GM04503 (cell line): ENCODE measurements around the gene HMGA1.
A peak's percentile ranks its signal among the peaks of the same experiment; 100 is the strongest.
"Not testable (repeated sequence)": the region's sequence is repeated elsewhere in the genome, so short reads cannot be mapped to it uniquely, and the experiment has no call there.

Experiments
- DNase-seq: peaks from one replicate; pipeline ENCODE4 v3.0.0-alpha.2; 2012; ENCODE audit warnings: low read depth

HMGA1 gene

DNA sequence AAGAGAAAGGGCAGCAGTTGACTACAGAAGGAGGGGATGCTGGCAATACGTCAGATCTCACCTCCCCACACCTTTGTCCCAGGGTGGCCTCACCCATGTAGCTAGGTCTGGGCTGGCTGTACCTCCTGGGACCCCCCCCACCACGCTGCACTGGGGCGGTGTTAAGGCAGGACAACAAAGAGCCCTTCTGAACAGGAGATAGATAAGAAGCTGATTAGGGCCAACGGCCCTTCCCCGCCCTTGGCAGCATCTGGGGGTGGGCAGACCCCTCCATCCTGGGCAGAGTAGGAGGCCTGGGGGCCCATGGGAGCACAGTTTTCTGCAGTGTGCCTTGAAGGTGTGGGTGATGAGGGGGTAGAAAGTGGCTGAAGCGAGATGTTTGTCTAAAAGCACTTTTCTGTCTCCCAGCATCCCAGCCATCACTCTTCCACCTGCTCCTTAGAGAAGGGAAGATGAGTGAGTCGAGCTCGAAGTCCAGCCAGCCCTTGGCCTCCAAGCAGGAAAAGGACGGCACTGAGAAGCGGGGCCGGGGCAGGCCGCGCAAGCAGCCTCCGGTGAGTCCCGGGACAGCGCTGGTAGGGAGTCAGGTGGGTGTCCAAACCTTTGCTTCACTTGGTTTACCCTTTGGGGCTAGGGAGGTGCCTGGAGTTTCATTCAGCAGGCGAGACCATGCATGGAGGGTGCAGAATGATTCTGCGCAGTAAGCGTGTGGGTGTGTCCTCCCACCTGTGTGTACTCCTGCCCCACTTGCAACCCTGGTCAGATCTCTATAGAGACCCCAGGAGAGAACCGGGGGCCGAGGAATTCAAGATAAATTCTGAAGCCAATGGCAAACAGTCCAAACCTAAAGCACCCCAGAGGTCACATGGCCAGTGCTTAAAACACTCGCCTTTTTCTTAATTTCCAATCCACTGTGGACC lies 3.9 kb downstream of the HMGA1 start:
- no peak for DNase-seq

DNA sequence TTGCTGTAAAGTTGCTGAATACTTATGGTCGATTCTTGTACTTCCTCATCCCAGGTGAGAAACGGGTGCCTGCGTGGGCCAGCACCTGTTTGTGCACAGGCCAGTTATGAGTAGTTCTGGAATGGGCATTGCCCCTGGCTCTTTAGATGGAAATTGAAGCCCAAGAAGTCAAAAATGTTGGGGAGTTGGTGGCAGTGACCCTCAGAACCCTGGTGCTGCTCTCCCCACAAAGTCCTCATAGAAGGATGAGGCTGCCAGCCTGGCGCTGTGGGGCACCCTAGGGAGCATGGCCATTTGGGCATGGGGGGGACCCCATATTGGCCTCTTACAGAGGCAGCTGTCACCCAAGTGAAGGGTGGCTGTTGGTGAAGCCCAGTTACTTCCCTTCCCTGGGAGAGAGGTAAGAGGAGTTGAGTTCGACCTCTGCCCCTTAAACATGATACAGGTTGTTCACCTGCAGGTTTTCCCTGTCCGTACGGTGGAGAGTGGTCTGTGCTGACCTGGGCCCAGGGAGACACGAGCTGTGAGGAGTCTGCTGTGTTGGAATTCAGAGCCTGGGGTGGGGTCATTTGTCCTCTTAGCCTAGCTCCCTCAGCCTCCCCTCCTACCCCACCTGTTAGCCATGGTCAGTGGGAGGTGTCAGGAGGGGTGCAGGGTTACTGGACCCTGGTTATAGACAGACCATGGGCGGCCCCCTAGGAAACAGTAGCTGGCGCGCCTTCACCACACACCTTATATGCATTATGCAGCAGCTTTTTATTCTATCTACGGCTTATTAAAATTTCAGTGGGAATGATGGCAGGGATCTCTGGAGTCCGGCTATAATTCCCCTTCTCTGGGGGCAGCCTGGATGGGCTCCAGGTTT lies 4.9 kb downstream of the HMGA1 start:
- DNase-seq: no peak

DNA sequence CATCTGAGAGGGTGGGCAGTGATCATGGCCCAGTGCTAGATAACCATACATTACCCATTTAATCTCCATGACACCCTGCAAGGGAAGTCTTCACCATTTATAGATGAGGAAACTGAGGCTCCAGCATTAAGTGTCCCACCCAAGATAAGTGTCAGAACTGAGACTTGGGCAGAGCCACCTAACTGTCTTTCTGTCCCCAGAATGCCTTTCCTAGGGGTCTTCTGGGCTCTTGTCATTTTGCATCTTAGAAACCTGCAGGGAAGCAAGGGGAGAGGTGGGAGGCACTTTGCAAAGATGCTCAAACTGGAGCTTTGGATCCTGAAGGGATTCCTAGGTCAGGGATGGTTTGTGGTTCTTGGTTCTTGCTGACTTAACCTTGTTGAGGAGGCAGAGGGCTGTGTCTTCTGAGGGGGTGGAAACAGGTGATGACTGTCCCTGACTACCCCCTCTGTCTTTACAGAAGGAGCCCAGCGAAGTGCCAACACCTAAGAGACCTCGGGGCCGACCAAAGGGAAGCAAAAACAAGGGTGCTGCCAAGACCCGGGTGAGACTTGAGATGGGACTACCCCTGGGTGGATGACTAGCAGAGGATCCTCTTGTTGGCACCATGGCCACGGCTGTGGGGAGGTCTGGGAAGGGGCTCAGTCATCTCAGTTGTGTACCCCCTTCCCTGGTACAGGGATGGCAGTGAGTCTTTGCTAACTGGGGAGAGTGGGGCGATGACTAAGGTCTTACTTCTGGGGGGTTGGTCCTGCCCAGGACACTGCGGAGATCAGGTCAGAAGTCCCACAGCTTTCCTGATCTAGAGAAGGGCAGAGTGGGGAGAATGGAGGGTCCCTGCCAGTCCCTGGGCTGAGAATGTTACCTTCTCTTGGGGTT lies 5.8 kb downstream of the HMGA1 start:
- DNase-seq: no peak

DNA sequence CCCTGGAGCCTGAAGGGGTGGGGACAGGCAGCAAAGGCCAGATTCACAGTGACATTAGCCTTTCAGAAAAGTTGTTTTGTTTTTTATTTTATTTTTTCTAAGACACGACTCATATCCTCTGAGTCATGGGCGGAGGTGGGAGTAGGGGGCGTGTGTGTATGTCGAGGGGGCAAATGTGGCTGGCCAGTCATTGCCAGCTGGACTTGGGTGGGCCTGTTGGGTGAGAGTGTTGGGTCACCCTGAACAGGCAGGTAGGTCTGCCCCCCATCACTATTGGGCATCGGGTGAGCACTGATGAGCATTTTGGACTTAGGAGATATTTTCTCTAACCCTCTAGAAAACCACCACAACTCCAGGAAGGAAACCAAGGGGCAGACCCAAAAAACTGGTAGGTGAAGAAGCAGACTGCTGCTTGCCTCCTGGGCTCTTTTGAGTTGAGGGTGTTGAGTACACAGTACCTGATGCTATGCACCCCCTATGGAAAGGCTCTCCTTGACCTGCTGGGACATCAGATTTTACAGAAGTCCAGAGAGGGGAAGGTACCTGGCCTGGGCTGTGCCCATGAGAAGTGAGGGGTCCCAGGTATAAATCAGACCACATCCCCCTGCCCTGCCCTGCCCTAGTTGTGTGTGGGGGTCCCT lies 6.6 kb downstream of the HMGA1 start:
- no peak for DNase-seq

DNA sequence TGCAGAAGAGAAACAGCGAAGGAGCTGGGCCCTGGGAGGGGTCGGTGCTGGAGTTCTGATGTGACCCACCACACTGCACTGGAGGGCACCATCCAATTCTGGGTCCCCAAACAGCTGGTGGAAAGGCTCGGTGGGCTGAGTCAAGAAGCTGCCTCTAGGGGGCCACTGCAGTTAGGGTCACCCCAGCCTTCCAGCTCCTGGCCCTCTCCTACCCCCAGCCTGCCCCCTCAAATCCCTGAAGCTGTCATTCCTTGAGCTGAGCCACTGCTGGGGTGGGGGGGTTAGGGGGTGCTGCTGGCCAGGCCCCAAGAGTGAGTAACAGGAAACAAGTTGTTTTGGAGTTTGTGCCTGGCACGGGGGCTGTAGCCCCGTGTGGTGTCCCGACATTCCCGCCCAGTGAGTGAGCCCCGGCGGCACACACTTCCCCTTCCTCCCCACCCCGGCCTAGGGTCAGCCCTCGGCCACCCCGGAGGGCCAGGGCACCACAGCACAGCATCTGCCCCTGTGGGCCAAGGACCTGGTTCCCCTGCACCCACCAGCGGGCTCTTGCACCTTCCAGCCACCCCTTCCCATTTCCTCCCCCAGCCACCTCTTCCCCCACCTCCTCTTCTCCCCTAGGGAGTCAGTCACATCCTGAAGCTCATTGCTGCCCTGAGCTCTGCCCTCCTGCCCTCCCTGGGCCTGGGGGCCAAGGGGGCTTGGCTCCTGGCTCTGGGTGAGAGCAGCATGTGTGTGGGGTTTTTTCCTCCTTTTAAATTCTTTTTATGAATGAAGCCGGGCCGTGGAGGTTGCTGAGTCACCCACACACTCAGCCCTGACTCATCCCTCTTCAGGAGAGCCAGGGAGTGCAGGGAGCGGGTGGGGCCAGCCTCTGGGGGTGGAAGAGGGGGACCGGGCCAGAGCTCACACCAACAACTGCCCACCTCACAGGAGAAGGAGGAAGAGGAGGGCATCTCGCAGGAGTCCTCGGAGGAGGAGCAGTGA lies 7.5 kb downstream of the HMGA1 start:
- peak; percentile 71 for DNase-seq

DNA sequence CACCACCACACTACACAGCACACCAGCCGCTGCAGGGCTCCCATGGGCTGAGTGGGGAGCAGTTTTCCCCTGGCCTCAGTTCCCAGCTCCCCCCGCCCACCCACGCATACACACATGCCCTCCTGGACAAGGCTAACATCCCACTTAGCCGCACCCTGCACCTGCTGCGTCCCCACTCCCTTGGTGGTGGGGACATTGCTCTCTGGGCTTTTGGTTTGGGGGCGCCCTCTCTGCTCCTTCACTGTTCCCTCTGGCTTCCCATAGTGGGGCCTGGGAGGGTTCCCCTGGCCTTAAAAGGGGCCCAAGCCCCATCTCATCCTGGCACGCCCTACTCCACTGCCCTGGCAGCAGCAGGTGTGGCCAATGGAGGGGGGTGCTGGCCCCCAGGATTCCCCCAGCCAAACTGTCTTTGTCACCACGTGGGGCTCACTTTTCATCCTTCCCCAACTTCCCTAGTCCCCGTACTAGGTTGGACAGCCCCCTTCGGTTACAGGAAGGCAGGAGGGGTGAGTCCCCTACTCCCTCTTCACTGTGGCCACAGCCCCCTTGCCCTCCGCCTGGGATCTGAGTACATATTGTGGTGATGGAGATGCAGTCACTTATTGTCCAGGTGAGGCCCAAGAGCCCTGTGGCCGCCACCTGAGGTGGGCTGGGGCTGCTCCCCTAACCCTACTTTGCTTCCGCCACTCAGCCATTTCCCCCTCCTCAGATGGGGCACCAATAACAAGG lies 8.5 kb downstream of the HMGA1 start:
- DNase-seq: not testable (repeated sequence)

DNA sequence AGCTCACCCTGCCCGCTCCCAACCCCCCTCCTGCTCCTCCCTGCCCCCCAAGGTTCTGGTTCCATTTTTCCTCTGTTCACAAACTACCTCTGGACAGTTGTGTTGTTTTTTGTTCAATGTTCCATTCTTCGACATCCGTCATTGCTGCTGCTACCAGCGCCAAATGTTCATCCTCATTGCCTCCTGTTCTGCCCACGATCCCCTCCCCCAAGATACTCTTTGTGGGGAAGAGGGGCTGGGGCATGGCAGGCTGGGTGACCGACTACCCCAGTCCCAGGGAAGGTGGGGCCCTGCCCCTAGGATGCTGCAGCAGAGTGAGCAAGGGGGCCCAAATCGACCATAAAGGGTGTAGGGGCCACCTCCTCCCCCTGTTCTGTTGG lies 9.1 kb downstream of the HMGA1 start:
- not testable (repeated sequence) for DNase-seq

DNA sequence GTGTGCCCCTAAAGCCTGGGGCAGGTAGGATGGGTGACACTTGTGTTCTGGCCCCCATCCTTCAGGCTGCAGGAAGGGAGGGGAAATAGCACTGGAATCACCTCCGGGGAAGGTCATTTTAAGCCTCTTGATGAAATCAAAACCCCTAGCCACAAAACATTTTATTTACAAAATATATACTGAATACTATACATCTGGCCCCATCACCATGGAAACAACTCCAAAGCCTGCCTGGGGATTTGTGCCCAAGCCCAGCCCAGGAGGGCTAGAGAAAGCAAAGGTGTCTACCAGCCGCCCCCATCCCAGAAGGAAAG lies 9.5 kb downstream of the HMGA1 start:
- DNase-seq: no peak

DNA sequence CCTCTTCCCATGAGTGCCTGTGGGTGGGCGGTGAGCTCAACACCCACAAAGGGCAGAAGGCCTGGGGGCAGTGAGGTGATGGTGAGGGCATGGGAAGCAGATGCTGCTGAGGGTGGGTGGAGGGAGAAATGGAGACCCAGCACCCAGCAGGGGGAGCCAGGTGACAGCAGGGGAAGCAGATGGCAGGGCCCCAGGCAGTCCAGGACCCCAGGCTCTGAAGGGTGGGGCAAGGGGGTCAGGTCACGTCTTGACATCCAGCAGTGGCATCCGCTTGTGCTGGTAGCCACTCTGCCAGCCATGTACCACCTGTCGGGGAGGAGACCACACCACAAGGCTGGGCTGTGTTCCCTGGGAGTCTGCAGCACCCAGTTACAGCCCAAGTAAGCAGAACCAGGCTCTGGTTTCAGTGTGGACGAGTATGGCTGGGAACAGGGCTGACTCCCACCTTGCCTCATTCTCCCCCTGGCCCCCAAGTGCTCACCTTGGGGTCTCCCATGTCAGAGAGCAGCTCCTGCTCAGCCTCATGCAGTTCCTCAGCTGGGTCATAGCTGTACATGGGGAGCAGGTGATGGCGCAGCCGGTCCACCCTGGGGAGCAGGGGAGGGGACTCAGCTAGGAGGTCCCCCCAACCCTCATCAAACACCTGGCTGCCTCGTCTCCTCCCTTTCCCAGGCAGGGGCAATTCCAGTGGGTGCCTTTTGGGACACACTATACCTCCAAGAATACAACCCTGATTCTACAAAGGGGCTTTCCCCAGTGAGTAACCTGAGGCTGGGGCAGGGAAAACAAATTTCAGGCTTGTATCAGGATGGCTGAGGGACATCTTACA lies 10.1 kb downstream of the HMGA1 start:
- DNase-seq: no peak

DNA sequence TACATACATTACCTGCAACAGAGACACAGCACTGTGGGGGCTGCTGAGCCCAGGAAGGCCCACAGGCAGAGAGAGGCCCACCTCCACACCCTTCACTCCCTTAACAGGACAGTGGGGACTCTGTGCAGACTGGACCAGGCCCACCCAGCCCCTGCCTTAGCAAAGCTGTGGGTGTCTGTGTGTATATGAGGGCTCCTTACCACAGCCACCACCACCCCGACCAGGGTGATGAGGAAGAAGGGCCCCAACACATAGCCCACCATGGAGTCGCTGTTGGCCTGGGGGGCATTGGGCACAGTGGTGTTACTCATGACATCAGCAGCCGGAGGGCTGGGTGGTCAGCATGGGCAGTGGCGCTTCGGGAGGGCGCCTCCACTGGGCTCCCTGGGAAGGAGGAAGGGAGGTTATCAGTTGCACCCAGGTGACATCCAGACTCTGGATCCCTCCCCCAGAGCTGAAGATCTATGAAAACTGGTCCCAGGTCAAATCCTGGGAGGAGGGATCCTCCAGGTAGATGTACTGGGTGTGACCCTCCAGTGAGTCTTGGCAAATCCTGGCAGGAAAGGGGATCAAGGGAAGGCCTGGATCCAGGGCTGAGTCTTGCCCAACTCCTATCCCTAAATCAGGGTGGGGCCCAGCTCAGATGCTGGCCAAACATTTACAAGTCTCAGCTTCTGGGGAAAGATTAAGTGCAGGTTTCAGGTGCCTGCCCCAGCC lies 11.0 kb downstream of the HMGA1 start:
- DNase-seq: no peak

DNA sequence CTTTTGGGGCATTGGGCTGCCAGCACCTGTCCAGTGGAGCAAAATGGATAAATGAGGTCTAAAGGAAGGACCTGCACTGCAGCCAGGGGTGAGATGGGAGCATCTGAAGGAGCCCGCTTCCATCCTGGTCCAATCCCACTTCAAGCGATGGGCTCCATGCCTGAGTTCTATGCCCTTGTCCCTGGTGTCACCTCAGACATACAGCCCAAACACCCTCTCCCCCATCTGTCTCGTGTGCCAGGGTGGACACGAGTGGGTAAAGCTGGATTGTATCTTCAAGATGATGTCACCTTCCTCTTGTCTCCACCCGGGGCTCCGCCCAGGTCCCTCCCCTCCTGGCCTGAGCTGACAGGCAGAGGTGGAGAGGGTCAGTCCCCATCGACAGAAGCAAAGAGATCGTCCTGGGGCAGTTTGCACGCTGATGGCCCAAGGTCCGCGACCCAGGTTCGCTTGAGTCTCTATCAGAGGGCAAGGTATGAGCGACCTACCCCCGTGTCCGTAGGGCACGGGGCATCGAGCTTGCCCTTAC lies 11.6 kb downstream of the HMGA1 start:
- no peak for DNase-seq

DNA sequence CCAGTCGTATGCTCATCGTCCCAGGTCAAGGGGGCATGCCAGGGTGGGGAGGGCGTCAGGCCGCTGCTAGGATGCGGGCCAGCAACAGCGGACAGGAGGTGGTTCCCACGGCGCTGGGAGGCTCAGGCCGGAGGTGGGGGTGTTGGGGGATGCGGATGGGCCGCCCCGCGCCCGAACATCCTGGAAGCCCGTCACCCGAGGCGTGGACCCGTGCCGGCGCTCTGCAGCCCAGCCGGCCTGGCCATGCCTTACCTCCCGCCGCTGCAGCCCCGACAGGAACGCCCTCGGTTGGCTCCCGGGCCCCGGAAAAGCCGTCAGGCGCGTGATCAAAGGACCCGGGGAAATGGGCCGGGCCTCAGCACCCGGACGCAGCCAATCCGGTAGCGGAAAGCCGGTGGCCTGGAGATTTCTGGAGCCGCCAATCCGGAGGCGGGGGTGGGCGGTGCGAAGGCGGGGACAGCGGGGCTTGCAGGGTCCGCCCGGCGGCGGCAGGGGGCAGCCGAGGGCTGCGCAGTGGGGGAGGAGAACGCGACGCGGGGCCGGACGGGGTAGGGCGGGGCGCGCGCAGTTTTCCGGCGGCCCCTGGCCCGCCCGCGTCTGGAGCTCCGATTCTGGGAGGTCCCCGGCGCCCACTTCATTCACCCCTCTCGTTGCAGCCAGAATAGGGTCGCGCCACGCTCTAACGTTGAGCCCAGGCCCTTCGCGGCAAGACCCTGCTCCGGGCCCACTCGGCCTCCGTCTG lies 12.2 kb downstream of the HMGA1 start, which contains the start of gene SMIM29:
SMIM29 (minus strand) TSS at position 280 of the 742 bp plus-strand sequence. CDS start 1,215 bp downstream, outside the sequence.
- DNase-seq: peak; percentile 58

DNA sequence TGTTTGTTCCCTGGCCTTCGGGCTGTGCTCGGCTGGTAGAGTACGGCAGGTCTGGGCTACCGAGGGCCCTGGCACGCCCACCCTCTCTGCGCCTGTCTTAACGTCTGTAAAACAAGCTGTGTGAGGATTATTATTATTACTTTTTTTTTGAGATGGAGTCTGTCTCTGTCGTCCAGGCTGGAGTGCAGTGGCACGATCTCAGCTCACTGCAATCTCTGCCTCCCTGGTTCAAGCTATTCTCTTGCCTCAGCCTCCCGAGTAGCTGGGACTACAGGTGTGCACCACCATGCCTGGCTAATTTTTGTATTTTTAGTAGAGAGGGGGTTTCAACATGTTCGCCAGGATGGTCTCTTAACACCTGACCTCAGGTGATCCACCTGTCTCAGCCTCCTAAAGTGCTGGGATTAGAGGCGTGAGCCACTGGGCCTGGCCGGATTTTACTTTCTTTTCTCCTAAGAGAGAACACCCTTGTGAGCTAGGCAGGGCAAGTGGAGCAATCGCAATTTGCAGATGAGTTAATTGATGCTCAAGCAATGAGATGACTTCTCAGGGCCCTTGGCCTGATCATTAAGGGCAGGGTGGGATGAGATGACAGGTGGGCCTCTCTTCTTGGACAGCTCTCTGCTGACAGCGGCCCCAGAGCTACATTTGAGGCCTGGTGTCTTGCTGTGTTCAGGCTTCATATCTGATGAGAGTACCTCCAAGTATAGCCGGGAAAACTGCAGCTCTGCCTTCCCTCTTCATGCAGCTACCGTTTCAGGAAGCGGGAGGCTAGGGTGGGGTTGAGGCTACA lies 13.0 kb downstream of the HMGA1 start:
- no peak for DNase-seq

DNA sequence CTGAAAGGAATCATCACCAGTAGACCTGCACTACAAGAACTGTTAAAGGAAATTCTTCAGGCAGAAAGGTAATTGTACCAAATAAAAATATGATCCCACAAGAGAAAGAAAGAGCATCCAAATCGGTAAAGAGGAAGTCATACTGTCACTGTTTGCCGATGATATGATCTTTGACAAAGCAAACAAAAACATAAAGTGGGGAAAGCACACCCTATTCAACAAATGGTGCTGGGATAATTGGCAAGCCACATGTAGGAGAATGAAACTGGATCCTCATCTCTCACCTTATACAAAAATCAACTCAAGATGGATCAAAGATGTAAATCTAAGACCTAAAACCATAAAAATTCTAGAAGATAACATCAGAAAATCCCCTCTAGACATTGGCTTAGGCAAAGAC lies 15.7 kb downstream of the HMGA1 start:
- DNase-seq: not testable (repeated sequence)

DNA sequence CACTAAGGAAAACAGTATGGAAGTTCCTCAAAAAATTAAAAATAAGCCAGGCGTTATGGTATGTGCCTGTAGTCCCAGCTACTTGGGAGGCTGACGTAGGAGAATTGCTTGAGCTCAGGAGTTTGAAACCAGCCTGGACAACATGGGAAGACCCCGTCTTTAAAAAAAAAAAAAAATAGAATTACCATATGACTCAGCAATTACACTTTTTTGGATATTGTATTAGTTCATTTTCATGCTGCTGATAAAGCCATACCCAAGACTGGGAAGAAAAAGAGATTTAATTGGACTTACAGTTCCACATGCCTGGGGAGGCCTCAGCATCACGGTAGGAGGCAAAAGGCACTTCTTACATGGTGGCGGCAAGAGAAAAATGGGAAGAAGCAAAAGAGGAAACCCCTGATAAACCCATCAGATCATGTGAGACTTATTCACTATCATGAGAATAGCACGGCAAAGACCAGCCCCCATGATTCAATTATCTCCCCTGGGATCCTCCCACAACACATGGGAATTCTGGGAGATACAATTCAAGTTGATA lies 22.9 kb downstream of the HMGA1 start:
- no peak for DNase-seq
